ENCODE results near the gene OLFML2A.

- TF ChIP-seq EZH2 (IDR thresholded peaks at IDR 0.05; ENCODE audit: insufficient read depth, poor library complexity, severe bottlenecking), result no peak
- TF ChIP-seq EZH2phosphoT487 (IDR thresholded peaks at IDR 0.05; ENCODE audit: insufficient read depth, low read depth), result no peak
Measured at GRCh38 chr9:124761196-124761595, 15.7 kb upstream of the OLFML2A start.
